ENCODE data around the gene UCHL1.

- no peak for TF ChIP-seq POLR2A (IDR thresholded peaks at IDR 0.05; ENCODE audit: low read length)
- TF ChIP-seq GATA1 (IDR thresholded peaks at IDR 0.05; ENCODE audit: low read depth, low read length): no peak
Measured at GRCh38 chr4:41315862-41316261, 59.1 kb downstream of the UCHL1 start.
